Fibroblast of skin of right quadriceps (primary cell): Measurements from ENCODE around the gene DCX.
"Not testable (repeated sequence)": the region's sequence is repeated elsewhere in the genome, so short reads cannot be mapped to it uniquely, and the experiment has no call there.

Experiments
- DNase-seq: peaks from one replicate; pipeline ENCODE4 v3.0.0-alpha.2; 2013

Gene DCX

GRCh38 chrX:111365770-111366325 lies 46.1 kb downstream of the DCX start:
- DNase-seq, result no peak

DNA sequence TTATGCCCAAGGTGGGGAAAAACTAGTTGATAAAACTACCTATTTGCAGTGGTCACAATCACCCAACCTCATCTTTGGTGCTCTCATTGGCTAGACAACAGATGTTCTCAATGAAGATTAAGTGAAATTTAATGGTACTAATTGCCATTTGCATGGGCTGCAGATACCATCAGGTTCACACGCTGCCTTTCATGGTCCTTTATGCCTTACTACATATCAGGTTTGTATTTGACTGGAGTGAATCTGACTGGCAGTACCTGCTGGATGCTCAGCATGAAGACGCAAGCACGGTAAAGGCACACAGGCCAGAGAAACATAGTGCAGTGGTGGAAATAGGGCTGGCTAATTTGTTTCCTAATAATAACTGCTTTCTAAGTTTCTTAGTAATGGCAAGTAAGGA lies 48.3 kb downstream of the DCX start:
- DNase-seq, result no peak

DNA sequence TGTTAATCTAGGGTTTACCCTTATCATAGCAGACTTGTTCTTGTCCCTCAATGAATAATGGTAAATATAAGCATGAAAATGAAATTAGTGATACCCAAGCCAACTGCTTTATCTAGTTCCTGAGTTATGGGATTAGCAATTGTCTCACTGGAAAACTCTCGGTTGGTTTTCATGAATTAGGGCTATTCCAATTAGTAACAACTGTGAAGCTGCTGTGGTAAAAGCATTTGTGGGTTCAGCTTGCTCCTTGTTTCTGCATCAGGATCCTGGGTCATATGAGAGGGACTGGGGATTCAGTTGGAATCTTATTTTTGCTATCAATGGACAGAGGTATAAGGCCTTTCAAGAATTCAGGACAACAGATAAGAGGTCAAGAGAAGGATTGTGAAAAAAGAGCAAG lies 50.2 kb downstream of the DCX start:
- DNase-seq, result no peak

- no peak for DNase-seq
Observed at GRCh38 chrX:111360839-111361238, 51.2 kb downstream of the DCX start.

DNA sequence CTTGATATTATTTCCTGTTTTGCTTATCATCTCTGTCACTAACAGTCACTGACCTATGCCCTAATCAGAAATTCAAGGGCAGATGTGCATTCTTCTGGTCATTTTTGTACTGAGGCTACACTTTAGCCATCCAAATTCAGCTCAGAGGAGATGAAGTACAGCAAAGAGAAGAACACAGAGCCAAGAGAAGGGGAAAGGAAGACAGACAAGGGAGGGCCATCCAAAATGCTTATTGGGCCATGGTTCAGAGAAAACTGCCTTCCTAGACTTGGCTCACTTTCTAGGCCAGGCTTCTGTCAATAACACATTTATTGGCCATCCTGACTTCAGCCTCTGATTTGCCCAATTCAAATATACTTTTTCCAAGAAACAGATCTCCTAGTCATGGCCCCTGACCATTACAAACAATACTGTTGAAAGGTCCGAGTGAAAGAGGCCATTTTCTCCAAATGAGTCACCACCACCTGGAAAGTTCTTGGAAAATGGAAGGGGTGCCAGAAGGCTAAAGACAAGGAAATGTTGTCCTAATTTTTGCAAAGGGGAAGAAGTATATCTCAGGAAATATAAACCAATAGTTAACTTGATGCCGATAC lies 56.4 kb downstream of the DCX start:
- no peak for DNase-seq

DNA sequence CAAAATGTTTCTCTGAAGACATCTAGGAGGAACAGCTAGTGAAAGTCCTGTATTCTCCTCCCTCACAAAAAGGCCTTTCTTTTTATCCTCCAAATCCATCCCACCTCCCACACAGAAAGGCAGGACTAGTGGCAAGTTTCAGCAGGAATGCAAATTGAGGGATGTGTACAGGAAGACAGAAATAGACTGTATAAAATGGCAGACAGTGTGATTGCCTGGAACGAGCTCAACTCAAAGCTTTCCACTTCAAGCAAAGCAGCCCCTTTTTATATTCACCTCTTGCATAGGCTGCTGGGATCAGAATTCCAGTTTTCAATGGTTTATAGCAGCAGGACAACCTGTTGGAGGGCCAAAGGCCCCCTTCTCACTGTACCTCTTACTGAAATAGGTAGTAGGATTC lies 57.5 kb downstream of the DCX start:
- no peak for DNase-seq

DNA sequence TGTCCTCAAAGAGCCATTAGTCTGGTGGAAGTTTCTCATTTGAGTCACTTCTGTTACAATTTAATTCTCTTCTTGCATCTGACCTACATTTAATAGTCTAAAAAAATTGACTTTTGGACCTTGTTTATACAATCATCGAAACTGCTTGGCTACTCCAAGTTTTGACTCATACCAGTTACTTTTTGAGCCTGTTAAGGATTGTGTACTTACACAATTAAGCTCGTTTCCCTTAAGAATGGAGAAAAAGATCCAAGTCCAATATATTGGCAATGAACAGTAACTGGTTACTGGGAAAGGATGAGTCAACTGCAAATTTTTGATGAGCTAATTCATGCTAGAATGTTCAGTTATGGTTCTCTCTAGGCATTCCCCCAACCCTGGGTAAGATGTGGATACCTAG lies 58.2 kb downstream of the DCX start:
- DNase-seq, result peak; percentile 23

- peak; percentile 44 for DNase-seq
Observed at GRCh38 chrX:111352424-111352823, 59.6 kb downstream of the DCX start.

GRCh38 chrX:111349934-111350333 lies 62.1 kb downstream of the DCX start:
- DNase-seq, result no peak

DNA sequence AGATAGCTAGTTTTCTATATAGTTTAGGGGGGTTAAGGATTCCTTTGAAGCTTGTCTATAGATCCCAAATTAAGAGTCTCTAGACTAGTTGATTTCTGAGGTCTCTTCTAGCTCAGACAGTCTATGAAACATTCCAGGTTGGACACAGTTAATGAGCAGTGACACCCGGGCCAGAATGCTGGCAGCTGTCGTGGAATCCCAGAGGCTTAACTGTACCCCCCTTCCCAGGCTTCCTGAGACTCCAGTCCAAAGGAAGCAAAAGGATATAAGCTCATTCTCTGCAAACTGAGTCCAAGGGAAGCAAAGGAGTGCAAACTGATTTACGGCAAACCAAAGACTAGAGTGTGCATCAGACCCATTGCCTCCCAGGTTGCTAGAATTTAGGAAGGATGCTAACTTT lies 62.9 kb downstream of the DCX start:
- no peak for DNase-seq

GRCh38 chrX:111348429-111348828 lies 63.6 kb downstream of the DCX start:
- no peak for DNase-seq

- DNase-seq, result not testable (repeated sequence)
Observed at GRCh38 chrX:111346150-111346549, 65.8 kb downstream of the DCX start.

DNA sequence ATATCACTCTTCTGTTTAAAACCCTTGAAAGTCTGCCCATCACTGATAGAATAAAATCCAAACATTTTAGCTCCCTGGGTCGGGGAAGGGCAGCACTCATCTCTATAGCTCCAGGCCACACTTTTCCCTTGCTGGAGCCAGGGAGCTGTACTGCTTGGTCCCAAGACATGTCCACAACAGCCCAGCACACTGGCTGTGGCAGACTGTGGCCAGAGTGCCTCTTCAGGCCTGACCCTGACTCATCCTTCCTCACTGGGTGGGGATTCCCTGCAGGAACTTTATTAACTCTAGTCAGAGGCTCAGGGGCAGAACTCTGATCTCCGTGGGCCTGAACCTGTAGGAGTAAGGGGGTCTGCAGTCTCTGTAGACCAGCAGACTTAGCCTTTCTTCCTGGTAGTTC lies 71.9 kb downstream of the DCX start:
- DNase-seq, result no peak

- no peak for DNase-seq
Observed at GRCh38 chrX:111339212-111339611, 72.8 kb downstream of the DCX start.

DNA sequence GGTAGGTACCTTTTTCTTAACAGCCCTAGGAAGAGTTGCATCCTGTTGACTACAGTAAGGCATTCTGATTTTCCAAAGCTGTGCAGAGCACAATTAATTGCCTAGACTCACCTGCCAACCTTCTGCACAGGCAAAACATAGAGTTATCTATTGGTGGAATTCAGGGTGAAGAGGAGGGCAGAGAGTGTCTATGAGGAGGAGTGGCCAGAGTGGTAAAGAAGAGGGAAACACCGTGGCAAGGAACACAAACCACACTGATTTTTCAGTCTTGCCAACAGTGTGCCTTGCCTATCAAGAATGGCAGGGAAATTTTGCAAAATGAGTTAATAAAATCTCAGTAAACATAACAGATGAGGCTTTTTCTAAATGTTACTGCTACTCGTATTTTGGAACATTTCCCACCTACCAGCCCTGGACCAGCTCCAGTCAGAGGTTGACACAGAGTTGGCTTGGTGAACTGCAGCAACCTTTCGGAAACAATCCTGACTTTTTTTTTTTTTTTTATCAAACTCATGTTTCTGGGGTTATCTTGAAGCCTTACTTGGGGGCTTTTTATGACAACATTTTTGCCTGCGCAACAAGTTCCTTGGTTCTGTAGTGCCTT lies 73.8 kb downstream of the DCX start:
- no peak for DNase-seq

GRCh38 chrX:111337067-111337637 lies 74.8 kb downstream of the DCX start:
- DNase-seq, result no peak

GRCh38 chrX:111336141-111336540 lies 75.9 kb downstream of the DCX start:
- DNase-seq, result no peak

- DNase-seq, result no peak
Observed at GRCh38 chrX:111329370-111329769, 82.6 kb downstream of the DCX start.

- no peak for DNase-seq
Observed at GRCh38 chrX:111328858-111329257, 83.1 kb downstream of the DCX start.

GRCh38 chrX:111322231-111322855 lies 89.6 kb downstream of the DCX start:
- DNase-seq, result peak; percentile 2

DNA sequence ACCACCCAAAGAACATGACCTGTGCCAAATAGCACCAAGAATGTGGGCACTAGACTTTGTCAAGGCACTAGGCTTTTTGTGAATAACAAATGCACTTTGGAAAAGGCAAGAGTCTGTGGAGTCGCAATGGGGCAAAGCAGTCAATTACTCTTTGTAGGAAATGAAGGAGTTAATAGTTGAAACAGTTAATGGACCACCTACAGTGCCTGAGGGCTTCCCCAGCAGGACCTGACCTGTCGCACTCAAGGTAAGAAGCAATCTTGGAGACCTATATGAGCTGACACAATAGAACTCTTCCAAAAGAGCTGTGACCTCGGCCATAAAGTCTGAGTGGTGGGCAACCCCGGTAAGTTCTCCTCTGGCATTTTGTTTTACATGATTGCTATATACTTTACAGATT lies 92.5 kb downstream of the DCX start:
- no peak for DNase-seq

DNA sequence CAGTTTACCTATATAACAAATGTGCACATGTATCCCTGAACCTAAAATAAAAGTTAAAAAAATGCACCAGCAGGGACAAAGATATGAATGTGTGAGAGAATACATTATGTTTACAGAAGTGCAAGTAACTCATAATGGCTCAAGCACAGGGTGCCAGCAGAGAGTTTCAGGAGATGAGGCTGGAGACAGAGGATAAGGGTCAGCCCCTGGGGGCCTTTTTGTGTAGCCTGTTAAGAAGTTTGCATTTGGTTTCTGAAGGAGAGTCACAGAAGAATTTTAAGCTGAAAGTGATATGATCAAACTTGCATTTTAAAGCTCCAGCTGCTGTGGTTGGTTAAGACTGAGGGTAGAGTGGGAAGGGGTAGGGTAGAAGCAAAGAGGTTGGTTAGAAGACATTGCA lies 93.1 kb downstream of the DCX start:
- DNase-seq, result no peak

- no peak for DNase-seq
Observed at GRCh38 chrX:111309083-111309482, 102.9 kb downstream of the DCX start.

DNA sequence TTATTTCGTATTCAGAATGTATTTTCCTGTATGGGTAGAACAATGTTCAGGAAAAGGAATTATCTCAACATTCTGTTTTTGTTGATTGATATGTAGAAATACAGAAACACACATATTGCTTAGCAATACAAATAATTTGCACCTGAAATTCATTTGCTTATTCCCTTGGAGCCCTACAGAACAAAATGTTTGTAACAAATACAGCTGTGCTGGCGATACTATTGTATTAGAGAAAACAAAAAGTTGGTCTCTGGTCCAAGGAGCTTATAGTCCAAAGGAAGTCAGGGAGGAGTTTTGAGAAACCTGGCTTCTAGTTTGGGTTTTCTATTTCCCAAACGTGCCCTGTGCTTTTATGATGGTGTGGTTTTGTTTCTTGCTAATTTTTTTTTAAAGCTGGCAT lies 104.0 kb downstream of the DCX start:
- DNase-seq, result no peak
